GM19468 (cell line): ENCODE data around the gene XRCC3.

Experiments
- ATAC-seq: cut with Tn5 transposase; IDR thresholded peaks from one replicate; pipeline ENCODE4 v1.9.1; 2021; ENCODE audit warnings: mild to moderate bottlenecking, moderate library complexity, moderate number of reproducible peaks; ENCODE audit not compliant: unreplicated experiment; ENCODE audit errors: extremely low read depth

Gene XRCC3

DNA sequence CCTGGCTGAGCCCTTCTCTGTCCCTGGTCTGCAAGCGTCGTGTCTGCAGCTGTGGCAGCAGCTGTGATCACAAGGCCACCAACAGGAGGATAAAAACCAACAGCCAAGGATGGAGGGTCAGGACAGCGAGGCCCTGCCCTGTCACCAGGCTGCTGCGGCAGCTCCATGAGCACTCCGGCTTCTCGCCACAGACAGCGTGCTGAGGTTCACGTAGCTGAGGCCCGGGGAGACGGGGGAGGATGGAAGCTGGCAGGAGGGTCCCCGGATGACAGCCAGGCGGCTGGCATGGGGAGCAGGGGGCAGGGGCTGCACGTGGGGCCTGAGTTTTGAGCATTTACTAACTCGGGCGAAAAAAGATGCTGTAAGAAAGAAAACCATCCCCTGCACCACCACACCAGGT is 5.4 kb downstream of the XRCC3 start:
- ATAC-seq: no peak

DNA sequence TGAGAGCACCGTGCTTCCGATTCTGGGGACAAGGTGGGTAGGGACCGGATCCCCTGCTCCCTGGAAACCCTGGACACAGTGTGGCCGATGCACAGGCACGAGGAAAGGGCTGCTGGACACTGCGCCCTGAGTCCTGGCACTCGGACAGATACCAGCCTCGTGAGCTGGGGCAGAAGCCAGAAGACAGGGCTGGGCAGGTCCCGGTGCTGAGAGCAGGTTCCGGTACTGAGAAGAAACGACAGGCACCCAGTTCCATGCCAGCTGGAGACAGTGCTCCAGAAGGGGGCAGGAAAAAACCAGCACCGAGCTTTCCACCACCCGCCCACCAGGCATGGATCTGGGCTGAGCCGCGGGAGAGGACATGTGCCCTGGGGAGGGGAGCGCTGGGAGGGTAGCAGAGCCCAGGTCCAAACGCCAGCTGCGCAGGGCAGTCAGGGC is 6.5 kb downstream of the XRCC3 start:
- no peak for ATAC-seq

DNA sequence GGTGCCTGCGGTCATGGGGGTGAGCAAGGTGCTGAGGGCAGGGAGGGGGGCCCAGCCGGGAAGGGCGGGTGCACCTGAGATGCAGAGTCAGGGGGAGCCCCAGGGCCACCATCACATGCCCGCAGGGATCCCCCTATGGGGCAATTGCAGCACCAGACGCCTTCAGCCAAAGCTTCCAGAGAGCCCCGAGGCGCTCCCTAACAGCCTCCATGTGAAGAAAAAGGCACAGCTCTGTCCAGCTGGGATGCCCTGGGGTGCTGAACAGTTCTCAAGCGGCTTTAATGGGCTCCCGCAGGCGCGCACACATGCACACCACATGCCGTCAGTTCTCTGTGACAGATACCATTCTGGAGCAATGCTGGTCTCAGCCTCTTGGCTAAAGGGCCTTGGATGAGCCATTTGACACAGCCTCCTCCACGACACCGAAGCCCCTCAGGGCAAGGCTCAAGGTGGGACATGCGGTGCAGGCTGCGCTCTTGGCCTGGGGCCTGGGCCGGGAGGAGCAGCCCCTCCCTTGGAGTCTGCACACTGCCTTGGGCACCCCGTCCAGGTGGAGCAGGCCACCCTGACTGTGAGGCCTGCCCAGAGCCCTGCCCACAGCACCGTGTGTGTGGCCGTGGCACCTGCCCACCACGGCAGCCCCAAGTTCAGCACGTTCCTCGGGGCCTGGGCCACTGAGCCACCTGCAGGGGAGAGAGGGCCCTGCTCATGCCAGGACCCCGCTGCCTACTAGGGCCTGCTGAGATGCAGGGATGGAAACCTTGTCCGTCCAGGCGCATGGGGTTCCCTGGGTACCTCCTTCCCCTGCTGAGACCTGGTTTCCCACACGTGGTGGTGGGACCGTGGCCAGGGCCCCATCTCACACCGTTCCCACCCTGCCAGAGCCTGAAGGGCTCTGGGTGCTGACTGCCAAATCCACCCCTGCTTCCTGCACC is 7.7 kb downstream of the XRCC3 start:
- ATAC-seq: no peak

DNA sequence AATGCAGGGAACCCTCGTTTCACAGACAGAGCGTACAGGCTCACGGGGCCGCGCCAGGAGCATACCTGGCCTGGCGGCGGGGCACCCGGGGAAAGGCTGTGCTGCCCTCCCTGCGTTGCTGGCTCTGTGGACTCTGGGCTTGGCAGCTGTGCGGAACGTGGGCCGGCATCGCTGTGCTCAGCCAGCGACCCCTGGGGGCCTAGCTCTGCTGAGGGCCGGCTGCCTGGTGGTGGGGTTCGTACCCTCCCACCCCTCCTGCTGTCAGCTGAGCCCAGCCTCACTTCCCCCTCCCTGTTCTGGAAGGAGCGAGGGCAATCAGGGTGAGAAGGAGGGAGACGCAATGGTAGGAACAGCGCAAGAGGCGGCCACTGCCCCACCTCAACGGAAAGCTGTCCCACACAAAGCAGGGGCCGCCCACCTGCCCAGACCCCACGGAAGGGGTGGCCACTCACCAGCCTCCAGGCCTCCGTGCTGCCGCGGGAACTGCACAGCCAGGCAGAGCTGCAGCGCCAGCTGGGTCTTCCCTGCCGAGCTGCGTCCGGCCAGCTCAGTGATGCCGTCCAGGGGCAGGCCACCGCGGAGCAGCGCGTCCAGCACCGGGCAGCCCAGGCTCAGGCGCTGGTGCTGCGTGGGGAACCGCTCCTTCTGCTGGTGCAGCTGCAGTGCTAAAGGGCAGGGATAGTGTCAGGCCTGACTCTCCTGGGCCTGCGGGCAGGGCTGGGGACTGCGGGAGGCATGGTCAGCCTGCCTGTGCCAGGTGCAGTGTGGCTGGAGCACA is 8.5 kb downstream of the XRCC3 start:
- no peak for ATAC-seq

DNA sequence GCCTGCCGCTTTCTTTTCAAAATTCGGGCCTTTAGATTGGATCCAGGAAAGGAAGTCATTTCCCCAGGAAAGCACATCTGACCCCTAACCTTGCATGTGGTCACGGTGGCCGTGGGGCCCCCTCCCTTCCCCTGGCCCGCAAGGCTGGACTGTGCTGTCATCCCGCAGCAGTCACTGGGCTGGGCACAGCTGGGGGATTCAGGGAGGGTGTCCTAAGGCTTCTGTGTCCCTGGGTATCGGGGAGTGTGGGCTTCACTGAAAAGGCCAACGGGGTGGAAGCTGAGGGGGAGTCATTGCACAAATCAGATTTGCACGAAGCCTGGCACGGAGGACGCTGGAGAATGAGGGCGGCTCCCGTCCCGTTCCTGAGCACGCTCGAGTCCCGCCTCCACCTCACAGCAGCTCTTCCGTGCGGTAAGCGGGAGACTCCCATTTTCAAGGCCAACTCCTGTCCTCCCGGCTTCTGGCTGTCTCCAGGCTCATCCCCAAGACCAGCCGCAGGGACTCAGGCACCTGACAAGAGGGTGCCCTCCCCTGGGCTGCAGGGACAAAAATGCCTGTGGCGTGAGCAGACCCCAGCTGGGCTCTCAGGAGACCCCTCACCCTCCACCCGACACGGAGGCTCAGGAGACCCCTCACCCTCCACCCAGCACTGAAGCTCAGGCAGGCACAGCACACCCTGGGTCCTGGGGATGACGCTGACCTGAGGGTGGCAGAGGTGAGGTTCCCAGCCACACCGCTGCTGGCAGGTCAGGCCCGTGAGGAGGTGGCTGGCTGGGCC is 9.6 kb downstream of the XRCC3 start:
- ATAC-seq: no peak

DNA sequence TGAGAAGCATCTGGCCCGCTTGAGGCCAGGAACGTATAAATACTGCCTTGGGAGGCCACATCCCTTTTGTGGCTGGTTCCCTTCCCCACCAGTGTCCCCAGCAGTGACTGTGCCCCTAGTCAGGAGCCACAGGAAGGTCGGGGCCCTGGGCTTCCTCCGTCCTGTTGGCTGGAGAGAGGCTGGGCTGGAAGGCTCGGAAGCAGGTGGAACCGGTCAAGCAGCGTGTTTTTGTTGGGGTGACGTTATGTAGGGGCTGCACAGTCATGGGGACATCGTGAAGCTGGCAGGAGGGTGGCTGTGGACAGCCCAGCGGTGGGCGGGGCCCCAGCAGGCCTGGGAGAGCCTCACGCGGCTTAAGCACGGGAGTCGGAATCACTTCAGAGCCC is 10.1 kb downstream of the XRCC3 start:
- no peak for ATAC-seq

DNA sequence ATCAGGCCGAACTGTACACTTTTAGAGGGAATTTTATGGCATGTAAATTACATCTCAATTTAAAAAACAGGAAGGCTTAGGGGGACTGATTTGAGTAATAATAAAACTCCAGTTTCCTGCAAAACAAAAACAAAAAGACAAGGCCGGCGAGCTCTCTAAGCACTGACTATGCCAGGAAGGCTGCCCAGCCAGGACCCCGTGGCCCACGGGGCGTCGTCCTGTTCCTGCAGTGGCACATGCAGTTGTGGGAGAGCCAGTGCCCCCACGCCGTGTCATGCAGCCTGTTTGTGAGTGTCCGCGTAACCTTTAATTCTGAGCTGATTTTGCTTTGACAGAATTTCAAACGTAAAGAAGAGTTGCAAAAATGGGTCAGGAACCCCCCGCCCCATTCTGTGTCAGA is 10.5 kb downstream of the XRCC3 start:
- no peak for ATAC-seq

DNA sequence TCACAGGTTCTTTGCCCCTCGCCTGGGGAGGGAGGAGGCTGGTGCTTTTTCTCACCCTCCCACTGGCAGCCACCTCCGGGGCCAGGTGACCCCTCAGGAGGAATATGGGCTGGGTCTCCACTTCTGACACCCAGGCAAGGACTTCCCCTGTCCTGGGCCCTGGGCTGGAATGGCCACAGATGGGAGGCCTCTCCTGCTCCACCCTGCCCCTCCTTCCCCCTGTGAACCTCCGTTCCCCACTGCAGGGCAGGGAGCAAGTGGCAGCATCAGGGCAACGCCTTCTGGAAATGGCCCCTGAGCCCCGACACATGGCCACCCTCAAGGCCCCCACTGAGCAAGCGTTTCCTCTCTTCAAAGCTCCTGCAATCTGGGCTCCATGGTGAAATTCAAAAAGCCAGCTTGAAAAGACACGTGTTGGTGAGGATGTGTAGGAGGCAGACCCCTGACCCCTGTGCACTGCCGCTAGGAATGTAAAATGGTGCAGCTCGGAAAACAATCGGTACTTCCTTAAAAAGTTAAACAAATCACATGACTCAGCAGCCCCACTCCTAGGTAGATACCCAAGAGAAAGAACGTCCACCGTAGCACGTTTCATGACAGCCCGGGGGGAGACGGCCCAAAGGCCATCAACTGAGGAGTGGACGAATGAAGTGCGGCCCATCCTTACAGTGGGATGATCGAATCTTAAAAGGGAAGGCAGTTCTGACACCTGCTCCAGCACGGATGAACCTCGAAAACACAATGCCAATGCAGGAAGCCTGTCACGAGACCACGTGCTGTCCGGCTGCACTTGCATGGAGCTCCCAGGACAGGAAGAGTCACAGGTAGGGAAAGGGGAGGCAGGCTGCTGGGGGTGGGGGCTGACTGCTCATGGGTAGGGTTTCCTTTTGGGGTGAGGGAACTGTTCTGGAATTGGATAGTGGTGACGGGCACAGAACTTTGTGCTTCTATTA is 11.5 kb downstream of the XRCC3 start:
- no peak for ATAC-seq

DNA sequence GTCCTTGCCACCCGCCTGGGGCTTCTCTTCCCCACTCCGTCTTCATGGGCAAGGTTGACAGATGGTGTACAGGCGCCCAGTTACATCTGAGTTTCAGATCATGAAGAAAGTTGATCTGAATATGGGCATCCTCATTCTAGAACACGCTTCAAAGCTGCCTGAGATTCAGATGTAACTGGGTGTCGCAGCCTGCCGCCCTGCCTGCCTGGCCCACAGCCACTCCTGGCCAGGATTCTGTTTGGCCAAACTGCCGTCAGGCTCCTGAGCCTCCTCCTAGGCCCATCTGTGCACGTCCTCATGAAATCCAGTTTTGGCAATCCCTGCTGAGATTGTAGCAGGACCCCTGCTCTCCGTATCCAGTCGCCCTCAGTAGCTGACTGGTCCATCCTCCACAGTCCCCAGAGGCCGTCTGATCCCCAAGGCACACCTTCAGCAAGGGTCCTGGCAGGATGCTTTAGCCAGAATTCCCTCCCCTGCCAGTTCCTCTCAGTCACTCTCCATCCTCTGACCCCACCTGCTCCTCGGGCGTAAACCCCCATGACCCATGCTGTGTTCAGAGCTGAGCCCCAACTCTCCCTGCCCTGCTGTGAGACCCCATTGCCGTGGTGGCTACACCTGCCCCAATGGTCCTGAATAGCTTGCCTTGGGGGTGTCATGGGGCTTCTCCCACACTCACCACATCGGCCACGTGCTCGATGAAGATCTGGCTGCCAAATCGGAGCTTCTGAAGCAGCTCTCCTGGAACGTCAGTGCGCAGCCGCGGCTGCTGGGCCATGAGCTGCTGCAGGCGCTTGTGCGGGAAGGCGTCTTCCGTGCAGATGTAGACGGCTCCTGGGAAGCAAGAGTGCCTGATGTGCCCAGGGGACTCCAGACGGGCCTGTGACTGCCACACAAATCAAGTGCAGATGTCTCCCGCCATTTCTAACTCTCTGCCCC is 12.5 kb downstream of the XRCC3 start:
- ATAC-seq: no peak

DNA sequence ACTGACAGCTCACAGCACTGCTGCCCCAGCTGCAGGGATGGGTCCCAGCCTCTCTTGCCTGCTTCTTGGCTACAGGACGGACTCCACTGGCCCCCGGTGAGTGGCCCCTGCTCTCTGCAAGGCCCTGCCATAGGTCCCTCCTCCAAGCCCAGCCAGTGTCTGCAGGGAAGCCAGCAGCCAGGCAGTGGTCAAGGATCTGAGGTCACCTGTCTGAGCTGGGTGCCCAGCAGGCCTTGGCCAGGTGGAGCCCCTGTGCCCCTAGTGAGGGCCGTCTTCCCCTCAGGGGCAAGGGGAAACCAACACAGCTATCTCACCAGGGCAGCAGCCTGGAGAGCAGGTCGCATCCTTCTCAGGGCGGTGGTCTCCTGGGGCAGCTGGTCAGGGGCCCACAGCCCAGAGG is 13.2 kb downstream of the XRCC3 start:
- ATAC-seq: no peak

DNA sequence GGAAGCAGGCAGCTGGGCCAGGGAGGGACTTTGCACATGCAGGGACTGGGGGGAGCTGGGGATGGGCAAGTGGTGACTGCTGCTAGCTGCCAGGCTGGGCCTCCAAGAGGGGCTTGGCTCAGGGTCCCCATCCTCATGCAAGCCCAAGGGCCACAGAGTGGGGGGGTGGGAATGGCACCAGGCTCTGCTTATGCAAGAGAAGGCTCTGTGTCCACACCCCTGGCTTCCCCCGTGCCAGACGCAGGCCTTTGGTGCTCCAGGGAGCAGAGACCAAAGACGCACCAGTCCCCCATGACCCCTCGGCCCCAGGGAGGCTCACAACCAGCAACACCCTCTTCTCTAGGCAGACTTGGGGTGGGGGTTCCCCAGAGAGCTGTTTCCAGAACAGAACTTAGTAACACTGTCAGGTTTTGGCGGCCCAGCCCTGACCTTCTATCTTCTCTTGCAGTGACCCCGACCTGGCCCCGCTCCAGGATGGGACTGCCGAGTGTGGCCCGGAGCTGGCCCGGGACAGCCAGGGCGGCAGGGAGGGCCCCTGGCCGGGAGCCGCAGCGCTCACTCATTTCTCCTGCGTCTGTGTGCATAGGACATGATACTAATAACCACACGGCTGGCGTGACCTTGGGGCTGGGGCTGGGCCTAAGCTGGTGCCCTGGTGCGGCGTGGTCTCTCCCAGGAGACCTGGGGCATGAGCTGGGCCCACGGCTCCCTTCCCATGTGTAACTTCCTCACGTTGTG is 14.3 kb downstream of the XRCC3 start:
- ATAC-seq: no peak

DNA sequence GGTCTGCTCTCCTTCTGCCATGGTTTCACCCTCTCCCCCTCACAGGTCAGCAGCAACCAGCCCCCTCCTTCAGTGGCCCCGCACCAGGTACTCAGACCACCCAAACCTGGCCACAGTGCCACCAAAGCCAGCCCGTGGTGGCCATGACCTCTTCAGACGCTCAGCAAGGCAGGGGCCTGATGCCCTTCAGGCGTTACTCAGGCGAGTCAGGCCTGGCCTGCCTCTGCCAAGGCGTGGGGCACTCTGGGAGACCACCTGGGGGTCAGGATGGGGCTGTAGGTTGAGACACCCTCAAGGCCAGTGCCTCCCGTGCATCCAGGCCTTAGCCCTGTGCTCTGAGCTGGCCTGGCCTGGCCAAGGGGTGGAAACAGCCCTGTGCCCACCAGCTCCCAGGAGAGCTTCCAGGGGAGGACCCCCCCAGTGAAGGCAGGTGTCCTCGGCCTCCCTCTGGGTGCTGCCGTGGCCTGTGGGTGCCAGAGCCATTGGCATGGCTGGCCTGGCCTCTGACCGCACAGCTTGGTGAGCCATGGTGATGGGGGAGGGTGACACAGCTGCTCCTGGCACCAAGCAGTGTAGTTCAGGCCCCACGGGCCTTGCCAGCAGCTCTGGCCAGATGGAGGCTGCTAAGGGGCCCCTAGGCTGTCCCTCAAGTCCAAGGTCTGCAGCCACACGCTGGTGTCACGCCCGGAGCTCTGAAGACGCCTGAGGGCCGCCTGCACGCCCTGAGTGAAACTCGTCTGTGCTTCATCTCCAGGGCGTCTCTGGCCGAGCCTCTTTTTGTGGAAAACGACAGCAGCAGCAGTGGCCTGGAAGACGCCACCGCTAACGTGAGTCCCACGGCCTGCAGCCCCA is 15.1 kb downstream of the XRCC3 start:
- no peak for ATAC-seq

DNA sequence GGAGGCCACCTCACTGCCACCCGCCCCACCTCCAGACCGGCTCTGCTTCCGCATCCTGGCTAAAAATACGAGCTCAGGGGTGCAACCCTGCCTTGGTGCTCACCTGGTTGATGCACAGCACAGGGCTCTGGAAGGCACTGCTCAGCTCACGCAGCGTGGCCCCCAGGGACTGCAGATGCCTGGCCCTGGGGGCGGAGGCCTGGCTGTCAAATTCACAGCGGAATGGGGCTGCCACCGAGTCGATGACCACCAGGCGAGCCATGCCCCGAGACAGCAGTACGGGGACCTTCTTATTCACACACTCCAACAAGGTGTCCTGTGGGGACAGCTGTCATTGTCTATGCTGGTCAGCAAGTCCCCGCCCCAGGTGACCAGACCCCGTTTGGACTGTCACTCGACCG is 16.0 kb downstream of the XRCC3 start:
- no peak for ATAC-seq

DNA sequence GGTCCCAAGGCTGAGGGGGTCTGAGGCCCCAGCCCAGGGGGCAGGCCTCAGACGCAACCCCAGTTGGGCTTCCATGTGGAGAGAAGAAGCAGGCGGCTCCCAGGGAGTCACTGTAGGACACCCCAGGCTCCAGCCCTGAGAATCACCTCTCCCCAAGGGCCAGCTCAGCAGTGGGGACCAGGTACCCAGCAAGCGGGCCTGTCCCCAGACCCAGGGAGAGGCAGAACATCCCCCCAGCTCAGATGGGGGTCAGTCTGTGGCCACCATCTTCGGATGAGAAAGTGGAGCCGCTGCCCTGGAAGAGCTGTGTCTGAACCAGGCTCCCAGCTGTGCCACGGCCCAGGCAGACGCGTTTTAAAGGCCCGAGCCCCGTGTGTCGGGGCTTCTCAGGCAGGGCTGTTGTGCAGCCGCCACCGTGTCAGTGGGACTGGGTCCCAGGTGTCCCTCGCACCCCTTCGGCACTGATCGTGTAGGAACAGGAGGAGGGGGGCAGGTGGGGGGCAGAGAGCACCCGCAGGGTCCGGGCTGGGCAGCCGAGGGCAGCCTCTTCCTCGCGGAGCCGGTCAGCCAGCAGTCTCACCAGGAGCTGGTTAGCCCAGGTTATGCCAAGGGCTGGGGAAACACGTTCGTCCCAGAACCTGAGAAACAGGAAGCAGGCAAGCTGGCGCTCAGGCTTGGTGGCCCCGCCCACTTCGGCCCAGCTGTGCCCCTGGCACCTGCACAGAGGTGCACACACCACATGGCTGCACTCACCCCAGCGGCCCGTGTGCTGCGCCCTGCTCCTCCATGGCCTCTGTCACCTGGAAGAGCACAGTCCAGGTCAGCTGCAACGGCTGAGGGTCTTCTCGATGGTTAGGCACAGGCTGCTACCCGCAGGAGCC is 16.6 kb downstream of the XRCC3 start:
- ATAC-seq: no peak

DNA sequence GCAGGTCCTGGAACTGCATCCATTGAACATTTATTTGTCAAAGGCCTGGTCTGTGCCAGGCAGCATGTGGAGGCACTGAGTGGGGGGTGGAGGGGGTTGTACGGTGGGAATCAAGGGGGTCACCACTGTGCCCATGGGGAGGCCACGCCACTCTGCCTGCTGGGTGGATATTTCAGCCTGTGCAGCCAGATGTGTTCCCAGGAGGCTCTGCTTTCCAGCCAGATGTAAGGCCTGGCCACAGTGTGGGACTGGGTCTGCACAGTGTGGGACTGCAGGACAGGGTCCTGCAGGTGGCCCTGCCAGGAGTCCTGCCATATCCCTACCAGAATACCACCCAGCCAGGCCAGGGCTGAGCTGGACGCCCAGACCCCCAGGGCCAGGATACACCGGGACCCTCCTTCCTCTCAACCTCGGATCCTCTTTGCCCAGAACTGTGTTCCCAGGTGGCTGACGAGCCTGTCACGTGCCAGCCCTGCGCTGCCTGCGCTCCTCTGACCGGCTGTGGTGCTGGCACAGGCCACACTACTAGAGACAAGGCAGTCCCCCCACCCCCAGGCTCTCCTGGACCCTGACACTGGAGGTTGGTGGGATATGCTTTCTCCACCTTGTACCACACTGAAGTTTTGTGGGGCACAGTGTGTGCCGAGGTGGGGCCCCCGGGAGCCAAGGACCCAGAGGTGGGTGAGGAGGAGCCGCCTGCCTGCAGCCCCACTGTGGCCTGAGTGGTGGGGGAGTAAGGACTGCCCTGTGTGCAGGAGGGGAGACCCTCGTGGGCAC is 17.5 kb downstream of the XRCC3 start:
- ATAC-seq: no peak
